HCT116 (cell line): ENCODE measurements around the gene FOXP1.

Experiments used
- POLR2A ChIP-seq: IDR thresholded peaks from 2 replicates; pipeline ENCODE4 v1.7.0; 2011; ENCODE audit warnings: borderline replicate concordance; ENCODE audit not compliant: insufficient read depth, insufficient read length; ENCODE audit errors: extremely low read depth
- TF ChIP-seq, protein P1 (sequence below), 3 experiments: fragments of 200-600 bp in 1 of 3; sonication (generic) in 1 of 3; IDR thresholded peaks in 2 of 3; conservative IDR thresholded peaks in 1 of 3; 2 replicates each; pipeline ENCODE4 v1.5.1; 2012 to 2017; ENCODE audit warnings: low read depth in 2 of 3, low read length in 2 of 3, antibody characterized with exemption in 1 of 3, borderline replicate concordance in 1 of 3, control low read depth in 1 of 3, mild to moderate bottlenecking in 1 of 3, mixed read lengths in 1 of 3, mixed run types in 1 of 3, moderate library complexity in 1 of 3; ENCODE audit not compliant: insufficient read depth in 1 of 3

DNA sequence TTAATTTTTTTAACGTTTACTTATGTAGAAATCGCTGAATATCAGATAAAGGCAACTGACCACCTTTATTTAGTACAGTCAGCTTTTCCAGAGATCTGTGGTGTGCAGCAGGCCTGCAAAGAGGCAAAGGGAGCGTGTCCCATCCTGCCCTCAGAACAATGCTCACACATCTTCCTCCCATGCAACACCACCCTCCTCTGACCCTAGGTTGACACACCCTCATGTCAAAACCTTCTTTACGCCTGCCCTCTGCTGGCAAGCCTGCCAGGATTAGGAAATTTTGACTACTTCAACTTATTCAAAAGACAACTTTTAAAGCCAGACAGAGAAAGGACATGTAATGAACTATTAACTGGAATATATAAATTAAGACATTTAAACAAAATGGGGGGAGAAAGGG is 513.7 kb downstream of the FOXP1 start:
- no peak for TF ChIP-seq POLR2A
- TF ChIP-seq, protein P1, sequence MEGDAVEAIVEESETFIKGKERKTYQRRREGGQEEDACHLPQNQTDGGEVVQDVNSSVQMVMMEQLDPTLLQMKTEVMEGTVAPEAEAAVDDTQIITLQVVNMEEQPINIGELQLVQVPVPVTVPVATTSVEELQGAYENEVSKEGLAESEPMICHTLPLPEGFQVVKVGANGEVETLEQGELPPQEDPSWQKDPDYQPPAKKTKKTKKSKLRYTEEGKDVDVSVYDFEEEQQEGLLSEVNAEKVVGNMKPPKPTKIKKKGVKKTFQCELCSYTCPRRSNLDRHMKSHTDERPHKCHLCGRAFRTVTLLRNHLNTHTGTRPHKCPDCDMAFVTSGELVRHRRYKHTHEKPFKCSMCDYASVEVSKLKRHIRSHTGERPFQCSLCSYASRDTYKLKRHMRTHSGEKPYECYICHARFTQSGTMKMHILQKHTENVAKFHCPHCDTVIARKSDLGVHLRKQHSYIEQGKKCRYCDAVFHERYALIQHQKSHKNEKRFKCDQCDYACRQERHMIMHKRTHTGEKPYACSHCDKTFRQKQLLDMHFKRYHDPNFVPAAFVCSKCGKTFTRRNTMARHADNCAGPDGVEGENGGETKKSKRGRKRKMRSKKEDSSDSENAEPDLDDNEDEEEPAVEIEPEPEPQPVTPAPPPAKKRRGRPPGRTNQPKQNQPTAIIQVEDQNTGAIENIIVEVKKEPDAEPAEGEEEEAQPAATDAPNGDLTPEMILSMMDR (IDR thresholded peaks at IDR 0.05 in 2 of 3, conservative IDR thresholded peaks at IDR 0.05 in 1 of 3; ENCODE audit: borderline replicate concordance in 1 of 3, insufficient read depth in 1 of 3, low read depth in 2 of 3, low read length in 2 of 3), result peak; percentile 40 to 55 (median 47); a peak in 5 of 6 replicates
